OCI-LY7 (cell line): ENCODE measurements around the gene CAMSAP2.

Experiments
- CTCF ChIP-seq: fragments of 200-600 bp; sonication (generic); conservative IDR thresholded peaks from 2 replicates; pipeline ENCODE4 v1.5.1; 2014; ENCODE audit warnings: mild to moderate bottlenecking, antibody characterized with exemption, low read length, moderate library complexity, mixed read lengths
- EZH2phosphoT487 ChIP-seq: fragments of 200-600 bp; sonication (generic); IDR thresholded peaks from 2 replicates; pipeline ENCODE4 v1.6.1; 2018; ENCODE audit warnings: low read depth, borderline replicate concordance, mild to moderate bottlenecking, mixed run types, antibody characterized with exemption, low read length, moderate library complexity, mixed read lengths

GRCh38 chr1:200720199-200720598 lies 18.5 kb upstream of the CAMSAP2 start:
- no peak for TF ChIP-seq CTCF
- TF ChIP-seq EZH2phosphoT487, result no peak
